Superior temporal gyrus (tissue), 1 donor: Measurements from ENCODE around the gene AGPAT2.

Experiments
- DNase-seq: peaks from one replicate; pipeline ENCODE4 v3.0.0-alpha.2; 2016; ENCODE audit errors: extremely low spot score

AGPAT2 gene

DNA sequence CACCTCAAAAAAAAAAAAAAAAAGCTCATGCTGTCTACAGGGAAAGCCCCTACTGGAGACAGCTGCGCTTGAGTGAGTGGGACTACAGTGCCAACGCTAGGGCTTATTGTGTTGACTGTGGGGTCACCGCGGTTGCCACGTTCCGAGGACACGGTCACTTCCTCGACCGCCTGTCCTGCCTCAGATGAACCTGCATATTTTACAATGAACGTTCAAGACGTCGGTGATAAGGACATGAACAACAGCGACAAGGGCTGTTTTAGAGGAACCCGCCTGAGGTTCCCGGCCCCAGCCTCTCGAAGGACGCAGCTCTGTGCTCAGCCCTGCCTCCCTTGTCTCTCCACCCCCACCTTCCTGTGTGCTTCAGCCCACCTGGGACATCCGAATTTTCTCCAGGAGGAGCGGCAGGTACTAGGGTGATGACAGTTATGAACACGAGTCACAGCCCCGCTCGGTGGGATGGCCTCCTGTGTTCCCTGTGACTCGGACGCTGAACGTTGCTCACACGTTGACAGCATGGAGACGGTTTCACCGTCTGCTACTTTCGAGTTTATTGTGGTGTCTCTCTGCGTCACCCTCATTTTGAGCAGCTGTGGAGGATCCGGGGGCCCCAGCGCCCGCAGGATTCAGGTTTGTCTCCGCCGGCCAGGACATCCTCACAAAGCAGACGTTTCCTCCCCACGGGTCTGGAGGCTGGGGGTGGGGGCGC is 13.9 kb upstream of the AGPAT2 start:
- no peak for DNase-seq

GRCh38 chr9:136700304-136700703 is 13.0 kb upstream of the AGPAT2 start:
- no peak for DNase-seq

- no peak for DNase-seq
Measured at GRCh38 chr9:136698635-136699246, 11.5 kb upstream of the AGPAT2 start.

GRCh38 chr9:136697821-136698526 is 10.7 kb upstream of the AGPAT2 start:
- DNase-seq, result no peak

GRCh38 chr9:136697146-136697820 is 10.0 kb upstream of the AGPAT2 start:
- DNase-seq, result no peak

- DNase-seq, result no peak
Measured at GRCh38 chr9:136696502-136696901, 9.2 kb upstream of the AGPAT2 start.

DNA sequence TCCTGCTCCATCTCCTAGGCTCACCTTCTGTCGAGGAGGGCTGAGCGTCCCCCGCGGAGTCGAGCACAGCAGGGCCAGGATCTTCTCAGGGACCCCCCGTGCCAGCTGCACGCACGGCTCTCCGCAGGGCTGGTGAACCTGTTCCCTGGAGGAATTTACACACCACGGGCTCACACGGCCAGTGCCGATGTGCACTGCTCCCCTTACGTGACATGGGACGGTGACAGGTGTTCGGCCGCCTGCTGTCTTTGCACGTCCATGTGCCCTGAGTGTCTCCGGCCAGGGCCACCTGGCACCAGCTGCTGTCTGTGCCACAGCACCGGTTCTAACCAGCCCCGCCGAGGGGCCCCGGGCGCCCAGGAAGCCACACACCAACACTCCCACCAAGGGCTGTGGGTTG is 8.7 kb upstream of the AGPAT2 start:
- DNase-seq, result no peak

DNA sequence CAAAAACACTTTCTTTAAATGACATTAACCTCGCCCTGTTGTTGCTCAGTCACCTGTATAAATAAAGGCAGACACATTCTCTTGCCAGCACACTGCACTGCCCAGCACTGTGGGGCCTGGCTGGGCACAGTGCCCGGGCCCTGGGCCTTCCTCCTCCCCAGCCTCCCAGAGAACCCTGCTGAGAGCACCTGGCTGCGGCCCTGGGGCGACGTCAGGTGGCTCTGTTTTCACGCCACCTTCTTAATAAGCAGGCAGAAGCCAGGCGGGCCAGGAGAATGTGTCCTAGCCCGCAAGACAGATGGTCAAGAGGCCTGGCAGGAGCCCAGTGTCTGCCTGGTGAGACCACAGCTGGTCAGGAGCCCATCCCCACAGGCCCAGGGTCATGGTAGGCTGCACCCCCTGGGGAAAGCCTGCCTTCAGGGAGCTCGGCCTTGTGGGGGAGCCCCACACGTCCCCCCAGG is 8.2 kb upstream of the AGPAT2 start:
- no peak for DNase-seq

GRCh38 chr9:136694872-136695247 is 7.6 kb upstream of the AGPAT2 start:
- DNase-seq, result no peak

DNA sequence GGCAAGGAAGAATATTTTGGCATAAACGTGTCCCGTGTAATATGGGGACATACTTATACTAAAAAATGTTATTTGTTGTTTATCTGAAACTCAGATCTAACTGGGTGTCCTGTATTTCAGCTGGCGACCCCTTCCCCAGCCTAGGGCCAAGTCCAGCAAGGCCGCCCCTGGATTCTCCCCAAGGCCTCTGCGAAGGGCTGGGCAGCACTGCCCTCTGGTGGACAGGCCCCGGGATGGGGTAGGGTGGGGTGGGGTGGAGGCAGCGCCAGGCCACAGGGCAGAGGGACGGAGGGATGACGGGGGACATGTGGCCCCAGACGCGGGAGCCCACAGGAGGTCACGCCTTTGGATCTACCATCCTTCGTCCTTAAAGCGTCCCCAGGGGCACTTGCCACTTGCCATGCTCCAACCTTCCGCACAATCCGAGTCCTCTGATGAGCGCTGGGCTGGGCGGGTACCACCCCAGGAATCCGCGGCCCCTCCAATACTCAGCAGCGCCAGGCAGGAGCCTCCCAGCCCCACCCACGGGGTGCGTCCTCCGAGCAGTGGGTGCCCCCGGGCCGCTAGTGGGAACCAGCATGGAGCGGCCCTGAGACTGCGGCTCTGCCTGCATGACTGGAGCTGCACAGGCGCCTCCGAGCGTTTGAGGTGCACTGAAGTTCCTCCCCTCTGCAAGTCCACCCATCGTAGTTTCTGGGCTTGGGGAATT is 7.1 kb upstream of the AGPAT2 start:
- DNase-seq, result no peak

DNA sequence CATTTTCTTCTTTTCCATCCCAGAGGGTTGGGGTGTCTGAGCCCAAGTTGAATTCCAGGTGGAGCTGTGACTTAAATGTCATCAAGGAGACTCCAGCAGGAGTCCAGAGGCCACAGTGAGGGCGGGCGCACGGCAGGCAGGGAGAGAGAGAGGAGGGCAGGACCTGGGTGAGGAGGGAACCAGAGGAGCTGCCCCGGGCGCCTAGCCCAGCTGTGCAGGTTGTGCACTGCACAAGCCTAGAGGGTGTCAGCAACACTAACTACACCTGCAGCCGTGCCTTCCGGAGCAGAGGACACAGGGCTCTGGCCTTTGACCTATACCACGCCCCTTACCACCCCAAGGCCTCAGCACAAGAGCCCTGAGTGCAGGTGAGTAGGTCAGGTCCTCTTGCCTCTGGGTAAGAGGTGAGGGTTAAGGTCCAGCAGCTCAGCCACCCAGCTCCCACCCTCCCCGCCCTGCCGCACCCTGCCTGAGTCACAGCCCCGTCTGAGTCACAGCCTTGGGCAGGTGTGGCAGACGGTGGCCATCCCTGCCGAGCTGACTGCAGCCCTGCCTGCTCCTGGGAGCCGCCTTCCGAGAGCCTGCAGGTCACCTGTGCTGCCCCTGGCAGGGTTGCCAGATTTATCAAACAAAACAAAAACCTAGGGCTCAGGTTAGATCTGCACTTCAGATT is 6.4 kb upstream of the AGPAT2 start:
- no peak for DNase-seq

DNA sequence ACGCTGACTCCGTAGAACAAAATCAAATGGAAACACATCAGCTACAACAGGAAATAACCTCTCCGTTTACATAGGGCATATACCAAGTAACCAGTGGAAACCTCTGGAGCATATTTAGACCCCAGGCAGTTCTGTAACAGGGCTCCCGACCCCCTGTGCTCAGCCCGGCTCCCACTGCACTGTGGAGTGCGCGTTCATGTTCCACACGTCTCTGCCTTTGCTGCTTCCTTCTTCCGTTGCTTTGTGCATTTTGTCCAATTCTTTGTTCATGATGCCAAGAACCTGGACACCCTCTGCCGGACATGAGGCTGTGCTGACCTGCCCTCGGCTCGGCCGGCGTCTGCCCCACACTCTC is 5.9 kb upstream of the AGPAT2 start:
- DNase-seq, result no peak

GRCh38 chr9:136692185-136693134 is 5.2 kb upstream of the AGPAT2 start:
- no peak for DNase-seq

- DNase-seq, result no peak
Measured at GRCh38 chr9:136691316-136692184, 4.3 kb upstream of the AGPAT2 start.

DNA sequence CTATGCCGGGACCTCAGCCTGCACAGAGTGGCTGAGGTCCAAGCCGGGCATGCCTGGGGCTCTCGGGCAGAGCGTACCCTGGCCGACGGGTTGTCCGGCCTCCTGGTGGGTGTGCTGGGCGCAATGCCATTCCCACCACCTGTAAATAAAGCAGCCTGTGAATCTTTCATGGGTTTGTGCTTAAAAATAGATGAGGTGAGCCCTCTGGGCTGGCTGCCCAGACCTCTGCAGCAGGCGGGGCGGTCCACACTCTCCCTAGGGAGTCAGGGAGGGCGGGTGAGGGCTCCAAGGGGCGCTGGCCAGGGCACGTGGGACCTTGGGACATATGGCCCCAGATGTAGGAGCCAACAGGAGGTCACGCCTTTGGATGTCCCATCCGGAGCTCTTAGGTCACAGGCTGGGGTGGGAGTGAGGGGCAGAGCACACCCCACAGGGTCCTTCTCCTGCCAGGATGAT is 3.6 kb upstream of the AGPAT2 start:
- DNase-seq, result no peak

DNA sequence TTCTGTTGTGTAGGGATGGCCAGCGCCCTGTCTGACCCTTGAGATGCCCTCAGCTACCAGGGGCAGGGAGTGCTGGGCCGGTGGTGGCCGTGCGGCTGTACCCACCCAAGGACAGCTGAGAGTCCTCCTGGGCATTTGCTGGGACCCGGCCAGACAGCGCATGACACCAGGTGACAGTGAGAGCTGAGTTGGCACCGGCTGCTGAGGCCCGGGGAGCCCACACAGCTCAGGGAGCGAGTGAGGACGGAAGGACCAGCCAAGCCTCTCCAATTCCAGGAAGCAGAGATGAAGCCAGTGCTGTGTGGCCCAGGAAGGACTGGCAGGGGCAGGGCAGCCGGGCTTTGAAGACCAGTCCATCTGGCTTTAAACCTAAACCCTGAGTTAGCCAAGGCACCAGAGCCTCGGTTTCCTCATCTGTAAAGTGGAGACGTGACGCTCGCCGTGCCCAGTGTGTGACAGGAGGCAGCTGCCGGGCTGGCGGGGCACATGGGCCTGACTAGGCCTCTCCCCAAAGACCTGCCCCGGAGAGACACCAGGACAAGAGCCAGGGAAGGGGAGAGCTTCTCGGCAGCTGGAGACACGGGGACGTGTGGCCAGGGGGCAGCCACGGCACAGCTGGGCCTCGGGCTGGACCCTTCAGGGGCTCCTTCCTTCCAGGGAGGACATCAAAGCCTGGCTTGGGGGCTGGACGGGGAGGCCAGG is 3.0 kb upstream of the AGPAT2 start:
- no peak for DNase-seq

GRCh38 chr9:136689108-136689460 is 1.8 kb upstream of the AGPAT2 start:
- DNase-seq, result no peak

- no peak for DNase-seq
Measured at GRCh38 chr9:136688274-136689107, 1.2 kb upstream of the AGPAT2 start.
